KG1 (cell line): ENCODE results near the gene TXN2.
"Not testable (repeated sequence)": the region's sequence is repeated elsewhere in the genome, so short reads cannot be mapped to it uniquely, and the experiment has no call there.

Experiments
- DNase-seq: peaks from one replicate; lab custom pipeline; 2025; lab: John Stamatoyannopoulos, UW

The TXN2 gene

DNA sequence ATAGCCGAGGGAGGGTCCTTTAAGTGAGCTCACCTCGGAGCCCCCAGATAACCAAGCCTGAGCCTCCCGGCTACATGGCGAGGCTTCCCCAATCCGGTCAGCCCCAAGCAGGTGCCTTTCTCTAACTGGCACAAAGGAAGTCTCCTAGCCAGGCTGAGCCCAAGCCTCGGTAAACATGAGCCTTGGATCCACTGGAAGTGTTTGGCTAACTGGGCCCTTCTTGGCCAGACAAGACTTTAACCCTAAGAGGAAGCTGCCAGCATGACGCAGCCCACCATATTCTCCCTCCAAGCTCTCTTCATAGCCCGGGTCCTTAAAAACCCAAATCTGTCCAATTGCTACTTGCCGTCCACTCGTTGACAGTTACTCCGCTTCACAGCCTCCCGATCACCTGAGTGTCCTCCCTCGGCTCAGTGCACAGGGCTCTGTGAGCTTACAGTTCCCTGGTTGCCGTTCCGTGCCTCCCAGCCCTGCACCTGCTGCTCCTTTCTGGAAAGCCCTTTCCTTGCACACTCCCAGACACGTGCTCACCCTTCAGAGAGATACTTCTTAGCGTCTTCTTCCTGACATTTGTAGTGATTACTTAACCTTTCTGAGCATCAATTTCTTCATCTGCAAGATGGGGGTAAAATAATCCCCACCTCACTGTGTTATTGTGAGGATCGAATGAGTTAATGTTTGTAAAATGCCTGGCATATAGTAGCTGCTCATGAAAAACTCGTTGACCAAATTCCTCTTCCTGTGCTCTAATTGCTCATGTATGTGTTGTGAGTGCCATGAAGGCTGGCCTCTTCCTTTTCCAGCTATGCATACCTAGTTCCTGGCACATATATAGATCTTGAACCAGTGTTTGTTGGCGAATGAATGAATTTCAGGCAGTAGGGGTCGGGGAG, 25.6 kb downstream of the TXN2 start:
- DNase-seq: no peak

DNA sequence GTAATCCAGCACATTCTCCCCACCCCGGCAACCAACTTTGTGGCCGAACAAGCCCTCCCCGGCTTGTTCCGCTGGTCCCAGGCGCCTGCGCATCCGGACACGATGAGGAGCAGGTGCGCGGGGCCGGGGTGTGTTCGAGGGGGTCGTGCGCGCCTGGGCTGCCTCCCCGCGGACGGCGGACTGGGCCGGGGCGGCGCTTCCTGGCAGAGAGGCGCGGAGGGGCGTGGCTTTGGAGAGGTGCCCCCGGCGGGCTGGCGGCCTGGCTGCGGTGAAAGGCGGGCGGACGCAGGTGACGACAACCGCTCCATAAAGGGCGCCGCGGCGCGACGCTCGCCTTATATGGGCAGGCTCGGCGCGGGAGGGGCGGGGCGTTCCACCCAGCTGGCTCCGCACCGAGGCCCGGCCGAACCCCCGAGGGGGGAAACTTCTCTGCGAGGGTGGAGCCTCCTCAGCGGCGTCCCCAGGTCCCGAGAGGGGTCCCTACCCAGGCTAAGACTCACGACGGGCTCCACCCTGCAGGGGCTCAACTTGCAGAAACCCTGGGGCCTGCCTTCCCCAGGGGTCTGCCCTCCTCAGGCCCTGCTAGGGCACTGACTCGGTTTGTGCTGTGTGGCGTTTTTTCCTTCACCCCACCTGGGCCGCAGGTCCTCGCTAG, 26.4 kb downstream of the TXN2 start:
- DNase-seq: peak; percentile 85

GRCh38 chr22:36453855-36454378, 27.5 kb downstream of the TXN2 start:
- no peak for DNase-seq

DNA sequence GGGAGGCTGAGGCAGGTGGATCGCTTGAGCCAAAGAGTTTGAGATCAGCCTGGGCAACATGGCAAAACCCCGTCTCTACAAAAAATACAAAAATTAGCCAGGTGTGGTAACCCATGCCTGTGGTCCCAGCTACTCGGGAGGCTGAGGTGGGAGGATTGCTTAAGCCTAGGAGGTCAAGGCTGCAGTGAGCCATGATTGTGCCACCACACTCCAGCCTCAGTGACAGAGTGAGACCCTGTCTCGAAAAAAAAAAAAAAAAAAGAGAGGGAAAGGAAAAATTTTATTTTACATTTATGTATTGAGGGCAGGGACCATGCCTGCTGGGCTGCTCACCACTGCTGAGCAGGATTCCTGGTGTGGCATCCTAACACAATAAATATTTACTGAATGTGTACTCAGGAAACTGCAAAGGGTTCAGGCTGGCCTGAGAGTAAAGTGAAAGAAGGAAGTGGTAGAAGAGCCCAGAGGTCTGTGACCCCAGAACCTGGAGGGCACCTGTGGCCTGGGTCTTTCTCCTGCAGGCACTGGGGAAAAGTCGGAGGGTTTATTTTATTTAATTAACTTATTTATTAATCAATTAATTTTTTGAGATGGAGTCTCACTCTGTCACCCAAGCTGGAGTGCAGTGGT, 28.3 kb downstream of the TXN2 start:
- DNase-seq: not testable (repeated sequence)

DNA sequence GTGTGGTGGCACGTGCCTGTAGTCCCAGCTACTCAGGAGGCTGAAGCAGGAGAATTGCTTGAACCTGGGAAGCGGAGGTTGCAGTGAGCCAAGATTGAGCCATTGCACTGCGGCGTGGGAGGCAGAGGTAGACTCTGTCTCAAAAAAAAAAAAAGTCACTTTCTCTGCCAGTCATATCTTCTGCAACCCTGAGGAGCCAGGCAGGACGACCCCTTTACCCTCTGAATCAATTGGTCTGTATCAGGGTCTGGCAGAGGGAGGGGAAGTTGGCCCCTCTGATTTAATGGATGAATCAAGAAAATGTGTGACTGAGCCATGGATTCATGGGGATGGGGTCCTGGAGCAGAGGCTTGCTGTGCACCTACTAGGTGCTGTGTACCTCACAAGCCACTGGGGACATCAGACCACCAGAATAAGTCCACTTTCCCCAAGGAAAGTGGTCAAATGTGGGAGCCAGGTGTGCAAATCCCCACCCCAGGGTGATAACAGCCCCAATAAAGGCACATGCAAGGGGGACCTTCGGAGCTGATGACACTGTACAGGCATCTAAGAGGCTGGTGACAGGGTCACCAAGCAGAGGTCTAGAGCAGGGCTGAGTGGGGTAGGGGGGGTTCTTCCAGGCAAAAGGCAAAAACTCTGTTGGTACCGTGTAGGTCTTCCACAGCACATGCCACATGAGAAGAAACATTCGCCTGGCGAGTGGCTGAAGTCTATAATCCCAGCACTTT, 29.0 kb downstream of the TXN2 start:
- DNase-seq: no peak

- not testable (repeated sequence) for DNase-seq
Observed at GRCh38 chr22:36450923-36451322, 30.5 kb downstream of the TXN2 start.

DNA sequence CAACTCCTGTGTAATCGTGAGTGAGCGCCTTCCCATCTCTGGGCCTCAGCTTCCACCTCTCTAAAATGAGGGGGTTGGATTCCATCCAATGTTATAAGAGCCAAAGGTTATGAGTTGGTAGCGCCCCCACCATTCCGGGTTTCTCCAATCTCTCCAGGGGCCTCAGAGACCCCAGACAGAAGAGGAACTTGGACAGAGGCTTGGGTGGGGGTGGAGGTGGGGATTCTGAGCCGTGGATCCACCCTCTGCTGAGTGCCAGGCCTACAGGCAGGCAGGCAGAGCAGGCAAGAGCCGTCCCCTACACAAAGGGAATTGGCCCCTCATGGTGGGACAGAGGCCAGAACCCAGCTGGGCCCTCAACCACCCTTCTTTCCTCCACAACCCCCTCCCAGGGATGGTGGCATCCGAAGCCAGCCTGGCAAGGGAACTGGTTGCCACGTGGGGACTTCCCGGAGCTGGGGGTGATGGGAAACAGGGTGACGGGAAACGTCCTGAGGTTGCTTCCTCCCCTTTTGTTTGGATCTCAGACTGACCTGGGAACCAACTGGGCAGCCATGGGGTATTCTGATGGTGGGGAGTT, 31.8 kb downstream of the TXN2 start:
- DNase-seq: no peak

DNA sequence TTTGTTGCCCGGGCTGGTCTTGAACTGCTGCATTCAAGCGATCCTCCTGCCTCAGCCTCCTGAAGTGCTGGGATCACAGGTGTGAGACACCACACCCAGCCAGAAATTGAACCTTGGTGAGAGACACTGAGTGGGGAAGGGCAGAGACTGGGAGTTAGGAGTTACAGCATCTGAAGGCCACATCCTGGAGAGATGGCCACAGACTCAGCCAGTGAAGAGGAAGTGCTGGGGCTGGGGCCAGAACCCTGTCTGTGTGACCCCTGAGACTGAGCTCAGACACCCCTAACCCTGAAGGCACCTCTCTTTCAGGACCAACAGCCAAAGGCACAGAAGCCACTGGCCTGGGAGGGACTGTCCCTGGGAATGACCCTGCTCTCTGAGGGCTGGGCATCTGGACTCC, 33.8 kb downstream of the TXN2 start:
- no peak for DNase-seq

- DNase-seq: no peak
Observed at GRCh38 chr22:36445158-36445668, 36.2 kb downstream of the TXN2 start.

GRCh38 chr22:36443198-36443770, 38.2 kb downstream of the TXN2 start:
- no peak for DNase-seq

DNA sequence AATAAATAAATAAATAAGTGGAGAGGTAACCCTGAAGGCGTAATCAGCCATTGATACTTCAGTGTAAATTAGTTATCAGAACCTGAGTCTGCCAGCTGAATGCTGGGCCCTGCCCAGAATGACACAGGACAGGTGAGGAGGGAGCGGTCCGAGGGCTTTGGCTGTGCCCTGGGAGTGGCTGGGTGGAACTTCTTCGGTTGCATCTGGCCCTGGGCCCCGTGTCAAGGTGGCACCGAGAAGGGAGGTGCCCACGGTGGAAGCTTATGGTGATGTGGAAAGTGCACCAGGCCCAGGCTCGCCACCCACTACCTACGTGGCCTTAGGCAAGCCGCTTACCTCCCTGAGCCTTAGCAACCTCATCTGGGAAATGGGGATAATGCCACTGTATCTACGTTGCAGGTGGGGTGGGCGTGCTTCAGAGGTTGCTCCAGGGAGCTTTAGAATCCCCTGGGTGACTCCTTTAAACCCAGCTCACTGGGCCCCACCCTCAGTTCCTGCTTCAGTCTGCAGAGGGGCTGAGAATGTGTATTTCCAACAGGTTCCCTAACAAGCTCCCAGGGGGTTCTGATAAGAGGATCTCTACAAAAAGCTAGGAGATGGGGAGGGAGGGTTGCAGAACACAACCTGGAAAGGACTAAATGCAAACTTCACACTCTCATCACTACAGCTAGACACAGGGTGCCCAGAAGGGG, 38.8 kb downstream of the TXN2 start:
- no peak for DNase-seq

DNA sequence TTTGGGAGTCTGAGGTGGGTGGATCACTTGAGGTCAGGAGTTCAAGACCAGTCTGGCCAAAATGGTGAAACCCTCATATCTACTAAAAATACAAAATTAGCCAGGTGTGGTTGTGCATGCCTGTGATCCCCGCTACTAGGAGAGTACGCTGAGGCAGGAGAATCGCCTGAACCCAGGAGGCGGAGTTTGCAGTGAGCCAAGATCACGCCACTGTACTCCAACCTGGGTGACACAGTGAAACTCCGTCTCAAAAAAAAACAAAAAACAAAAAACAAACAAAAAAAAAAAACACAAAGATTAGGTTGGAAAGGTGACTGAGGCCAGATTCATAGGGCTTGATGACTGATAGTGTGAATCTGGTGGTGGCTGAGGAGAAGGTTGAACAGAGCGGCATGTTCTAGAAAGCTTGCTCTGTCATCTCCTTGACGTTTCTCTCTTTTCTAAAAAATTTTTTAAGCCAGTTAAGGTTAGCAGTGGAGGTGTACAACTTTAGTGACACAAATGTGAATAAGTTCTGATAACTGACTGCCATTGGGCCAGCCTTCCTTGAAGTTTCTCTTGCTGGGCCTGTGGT, 40.9 kb downstream of the TXN2 start:
- DNase-seq: no peak

GRCh38 chr22:36439481-36440271, 41.8 kb downstream of the TXN2 start:
- DNase-seq: no peak

DNA sequence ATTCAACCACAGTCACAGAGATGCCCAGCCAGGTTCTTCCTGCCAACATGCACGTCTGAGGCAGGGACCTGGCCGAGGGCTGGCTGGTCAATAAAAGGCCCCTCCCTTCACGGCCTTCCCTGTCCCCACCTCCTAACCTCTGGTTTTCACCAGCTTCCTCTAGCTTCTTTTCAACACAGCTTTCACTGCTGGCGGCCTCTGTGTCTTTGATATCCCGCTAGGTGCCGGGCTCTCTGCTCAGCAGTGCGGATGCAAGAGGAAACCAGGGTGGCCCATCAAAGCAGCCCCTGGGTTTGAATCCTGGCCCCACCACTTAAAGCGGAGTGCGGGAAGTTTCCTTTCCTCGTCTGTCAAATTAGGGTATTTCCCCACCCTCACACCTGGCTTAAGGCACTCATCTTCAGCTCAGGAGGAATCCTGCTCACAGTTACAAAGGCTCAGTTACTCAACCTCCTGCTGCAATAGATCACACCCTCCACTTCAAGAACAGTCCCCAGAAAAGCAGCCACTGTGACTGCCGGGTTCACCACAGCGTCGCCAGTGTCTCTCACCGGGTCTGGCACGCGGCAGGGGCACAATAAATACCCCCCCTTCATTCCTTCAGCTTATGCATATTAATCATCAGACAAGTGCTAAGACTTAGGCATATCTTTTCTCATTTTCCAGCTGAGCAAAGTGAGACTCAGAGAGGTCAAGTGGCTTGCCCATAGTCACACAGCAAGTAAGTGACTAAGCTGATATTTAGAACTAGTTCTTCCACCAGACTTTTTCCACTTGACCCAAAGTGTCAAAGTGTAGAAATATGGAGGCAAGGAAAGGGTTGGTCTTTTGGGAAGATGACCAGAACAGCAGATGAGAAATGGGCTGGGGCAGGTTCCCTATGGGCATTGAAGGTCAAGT, 45.7 kb downstream of the TXN2 start:
- DNase-seq: no peak

- DNase-seq: no peak
Observed at GRCh38 chr22:36433318-36434231, 47.9 kb downstream of the TXN2 start.

- no peak for DNase-seq
Observed at GRCh38 chr22:36432592-36433317, 48.7 kb downstream of the TXN2 start.
